SH-SY5Y (cell line): ENCODE measurements around the gene RBBP9.

ENCODE experiments used
- GATA2 ChIP-seq: IDR thresholded peaks from 2 replicates; pipeline ENCODE4 v1.6.1; 2011; ENCODE audit warnings: mild to moderate bottlenecking, low read depth, low read length
- GATA3 ChIP-seq: IDR thresholded peaks from 2 replicates; pipeline ENCODE4 v1.6.1; 2011; ENCODE audit warnings: low read depth, mild to moderate bottlenecking, low read length, moderate library complexity

The RBBP9 gene

GRCh38 chr20:18496740-18497592 lies at the start of gene RBBP9:
Gene RBBP9, minus strand, starts transcription at chr20:18497225. Its CDS starts 58 bp downstream, at chr20:18497167.
- TF ChIP-seq GATA2, result no peak
- no peak for TF ChIP-seq GATA3

- TF ChIP-seq GATA2, result no peak
- TF ChIP-seq GATA3, result no peak
These were observed 48.5 kb upstream of the RBBP9 start for GRCh38 chr20:18545566-18545965.

DNA sequence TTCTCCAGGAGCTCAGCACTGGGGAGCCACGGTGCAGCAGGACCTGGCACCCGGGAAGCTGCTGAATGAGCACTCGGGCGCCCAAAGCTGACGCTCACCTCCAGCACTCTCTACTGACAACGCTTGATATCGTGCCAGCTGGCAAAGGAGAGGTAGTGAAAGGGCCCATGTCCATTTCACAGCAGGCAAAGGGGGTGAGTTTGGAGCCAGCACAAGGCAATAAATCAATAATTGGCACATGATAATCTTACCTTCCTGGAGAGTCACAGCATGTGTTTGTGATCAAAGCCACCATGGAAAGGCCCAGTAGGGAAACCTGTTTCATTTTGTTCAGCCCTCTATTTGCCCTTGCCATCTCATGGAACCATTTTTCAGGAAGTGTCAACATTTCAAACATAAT lies 46.9 kb upstream of the RBBP9 start:
- TF ChIP-seq GATA2 (no peak), GATA3 (no peak)

DNA sequence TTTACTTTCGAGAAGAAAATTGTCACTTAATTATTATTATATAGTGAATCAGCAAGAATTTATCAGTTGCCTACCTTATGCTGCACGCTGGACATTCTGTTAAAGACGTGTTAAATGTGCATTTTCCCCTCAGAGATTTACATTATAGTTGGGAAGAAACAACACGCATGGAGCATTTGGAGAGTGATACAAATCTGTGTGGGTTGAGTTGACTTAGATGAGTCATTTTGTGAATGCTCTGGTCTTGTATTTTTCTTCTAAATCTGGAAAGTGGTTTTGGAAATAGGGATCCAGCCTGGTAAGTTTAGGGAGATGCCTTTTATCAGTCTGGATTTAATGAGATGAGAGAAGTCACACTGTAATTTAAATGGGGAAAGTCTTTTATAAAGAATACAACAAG lies 46.2 kb upstream of the RBBP9 start:
- TF ChIP-seq GATA3, result no peak
- no peak for TF ChIP-seq GATA2

GRCh38 chr20:18541741-18542140 lies 44.7 kb upstream of the RBBP9 start:
- no peak for TF ChIP-seq GATA3
- no peak for TF ChIP-seq GATA2

DNA sequence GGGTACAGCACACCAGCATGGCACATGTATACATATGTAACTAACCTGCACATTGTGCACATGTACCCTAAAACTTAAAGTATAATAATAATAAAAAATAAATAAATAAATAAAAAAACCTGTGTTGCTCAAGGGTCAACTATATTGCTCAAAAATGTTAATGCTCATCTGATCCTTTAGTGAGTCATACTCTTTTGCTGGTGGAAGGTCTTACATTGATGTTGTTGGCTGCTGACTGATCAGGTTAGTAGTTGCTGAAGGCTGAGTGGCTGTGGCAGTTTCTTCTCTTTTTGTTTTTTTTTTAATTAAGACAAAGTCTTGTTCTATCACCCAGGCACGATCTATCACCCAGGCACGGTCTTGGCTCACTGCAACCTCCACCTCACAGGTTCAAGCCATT lies 40.6 kb upstream of the RBBP9 start:
- TF ChIP-seq GATA3 (no peak), GATA2 (no peak)

- TF ChIP-seq GATA2 (no peak), GATA3 (no peak)
These were observed 37.1 kb upstream of the RBBP9 start for GRCh38 chr20:18533978-18534644.

- no peak for TF ChIP-seq GATA3
These were observed 36.5 kb upstream of the RBBP9 start for GRCh38 chr20:18533491-18533890.

- TF ChIP-seq GATA3, result no peak
- TF ChIP-seq GATA2, result no peak
These were observed 35.6 kb upstream of the RBBP9 start for GRCh38 chr20:18532626-18533025.

GRCh38 chr20:18529041-18529440 lies 32.0 kb upstream of the RBBP9 start:
- TF ChIP-seq GATA2 (no peak), GATA3 (no peak)

DNA sequence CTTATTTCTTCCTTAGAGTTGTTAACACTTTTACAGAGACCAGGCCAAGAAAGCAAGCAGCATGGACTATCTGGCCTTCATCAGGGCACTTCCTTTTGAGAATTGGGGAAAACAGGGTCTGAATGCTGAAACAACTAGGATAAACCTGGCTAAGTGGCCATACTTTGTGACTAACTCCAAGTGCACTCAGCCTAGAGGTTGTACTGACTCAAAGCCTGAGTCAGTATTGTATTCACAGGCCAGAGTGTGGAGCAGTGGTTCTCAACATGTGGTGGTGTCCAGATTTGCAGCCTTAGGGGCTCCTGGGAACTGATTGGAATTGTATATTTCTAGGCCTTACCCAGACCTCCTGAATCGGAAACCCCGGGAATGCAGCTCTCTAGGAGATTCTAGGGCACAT lies 30.8 kb upstream of the RBBP9 start:
- TF ChIP-seq GATA3 (no peak), GATA2 (no peak)

- no peak for TF ChIP-seq GATA2
- no peak for TF ChIP-seq GATA3
These were observed 30.3 kb upstream of the RBBP9 start for GRCh38 chr20:18527339-18527738.

DNA sequence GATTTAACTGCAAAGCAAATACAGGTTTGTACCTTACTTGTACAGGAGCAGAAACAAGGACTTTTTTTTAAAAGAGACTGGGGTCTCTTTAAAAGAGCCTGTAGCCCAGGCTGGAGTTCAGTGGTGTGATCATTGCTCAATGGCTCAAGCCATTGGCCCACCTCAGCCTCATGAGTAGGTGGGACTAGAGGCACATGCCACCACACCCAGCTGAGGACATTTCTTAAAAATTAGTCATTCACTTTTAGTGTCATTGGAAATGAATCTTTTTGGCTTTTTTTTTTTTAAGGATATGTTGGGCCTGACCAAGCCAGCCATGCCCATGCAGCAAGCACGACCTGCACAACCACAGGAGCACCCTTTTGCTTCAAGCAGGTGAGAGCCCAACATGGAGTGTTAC lies 27.6 kb upstream of the RBBP9 start:
- TF ChIP-seq GATA3 (no peak), GATA2 (no peak)

GRCh38 chr20:18523066-18523465 lies 26.0 kb upstream of the RBBP9 start:
- TF ChIP-seq GATA3, result no peak
- TF ChIP-seq GATA2, result no peak

DNA sequence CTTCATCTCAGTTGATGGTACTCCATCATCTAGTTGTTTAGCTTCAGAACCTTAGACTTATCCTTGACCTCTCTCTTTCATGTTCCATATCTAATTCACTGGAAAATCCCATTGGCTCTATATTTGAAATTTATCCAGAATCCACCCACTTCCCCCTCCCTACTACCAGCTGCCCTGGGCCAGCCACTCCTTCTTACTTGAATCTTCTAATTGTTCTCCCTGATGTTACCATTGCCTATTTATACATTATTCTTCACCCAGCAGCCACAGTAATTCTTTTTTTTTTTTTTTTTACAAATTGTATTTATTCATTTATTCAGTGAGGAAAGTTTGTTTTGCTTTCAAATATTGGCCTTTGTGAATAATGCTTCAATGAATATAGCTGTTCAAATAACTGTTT lies 18.9 kb upstream of the RBBP9 start:
- no peak for TF ChIP-seq GATA3
- TF ChIP-seq GATA2, result no peak

DNA sequence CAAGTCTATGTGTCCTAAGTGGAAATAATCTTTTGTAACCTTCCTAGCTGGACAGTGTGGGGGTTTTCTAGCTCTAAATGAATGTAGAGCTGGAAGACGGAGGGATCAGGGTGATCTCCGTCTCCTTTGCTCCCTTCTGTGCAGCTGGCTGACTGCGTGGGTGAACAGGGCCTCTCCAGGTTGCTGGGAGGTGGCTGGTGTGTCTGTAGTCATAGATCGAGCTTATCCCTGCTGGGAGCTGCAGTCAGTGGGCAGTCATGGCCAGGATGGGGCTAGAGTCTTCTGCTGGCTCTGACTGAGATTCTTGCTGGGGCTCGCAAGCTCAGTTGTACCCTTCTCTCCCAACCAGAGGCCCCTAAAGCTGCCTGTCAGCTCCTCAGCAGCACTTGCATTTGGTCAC lies 17.1 kb upstream of the RBBP9 start:
- TF ChIP-seq GATA2 (no peak), GATA3 (no peak)
